Ascending aorta (tissue), 2 donors: Measurements from ENCODE around the gene LHX8. TPM values are rescaled to one million over a fixed set of nuclear protein-coding genes. Genes with fewer than 3 reads are reported as not detected.
"Not testable (repeated sequence)": the region's sequence is repeated elsewhere in the genome, so short reads cannot be mapped to it uniquely, and the experiment has no call there.

Source experiments
- DNase-seq, 2 donors: peaks; one replicate each; pipeline ENCODE4 v3.0.0-alpha.2; 2019; ENCODE audit warnings: low spot score in 2 of 2
- H3K27ac ChIP-seq, 2 donors: fragments of 200-600 bp; sonication (generic); one replicate each; pipeline ENCODE4 v1.5.1; 2016 to 2017; ENCODE audit warnings: mild to moderate bottlenecking in 1 of 2
- H3K27me3 ChIP-seq: fragments of 200-600 bp; sonication (generic); one replicate; pipeline ENCODE4 v1.5.1; 2017
- H3K36me3 ChIP-seq, 2 donors: fragments of 200-600 bp; sonication (generic); one replicate each; pipeline ENCODE4 v1.5.1; 2016
- H3K4me1 ChIP-seq, 2 donors: fragments of 200-600 bp; sonication (generic); one replicate each; pipeline ENCODE4 v1.5.1; 2016 to 2017; ENCODE audit warnings: mild to moderate bottlenecking in 1 of 2
- H3K4me3 ChIP-seq, 2 donors: fragments of 200-600 bp; sonication (generic); one replicate each; pipeline ENCODE4 v1.5.1; 2016 to 2017; ENCODE audit warnings: mild to moderate bottlenecking in 1 of 2
- H3K9me3 ChIP-seq, 2 donors: fragments of 200-600 bp; sonication (generic); one replicate each; pipeline ENCODE4 v1.5.1; 2016
- intact Hi-C: fragments of 100-400 bp; cut with DNase I; formaldehyde crosslinking; loops from one replicate; pipeline ENCODE4 v1.15.1; 2023
- total RNA-seq: library from RNA; depleted of rRNA; stranded (reverse); fragments of >200 nt; gene quantifications from one replicate; pipeline ENCODE4 v1.1.0, GENCODE V29; 2016
- TF ChIP-seq, protein P1 (sequence below), 3 experiments: fragments of 200-600 bp in 2 of 3; fragments of 450-650 bp in 1 of 3; sonication (generic) in 2 of 3; IDR thresholded peaks; one replicate each; pipeline ENCODE4 v1.5.1; 2016 to 2019; ENCODE audit warnings: antibody characterized with exemption in 3 of 3, mild to moderate bottlenecking in 1 of 3, moderate library complexity in 1 of 3

The LHX8 gene
- total RNA-seq, 1 donor from 2014 or later = not detected

DNA sequence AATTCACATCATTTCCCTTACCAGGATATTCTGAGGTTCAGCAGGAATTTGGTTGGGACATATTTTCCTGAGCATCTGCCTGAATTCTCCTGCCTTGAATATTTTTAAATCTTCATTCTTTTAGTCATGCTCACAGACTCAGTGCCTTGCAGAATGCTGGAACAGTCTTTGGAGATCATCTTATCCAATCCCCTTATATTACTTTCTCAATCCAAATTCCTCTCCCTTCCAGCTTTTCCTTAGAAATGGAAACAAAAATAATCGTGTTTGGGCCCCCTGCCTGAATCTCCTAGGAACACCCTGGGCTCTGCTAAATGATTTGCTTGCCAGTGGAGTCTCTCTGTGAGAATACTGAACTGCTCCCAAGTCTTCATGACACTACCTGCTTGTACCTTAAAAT, 38.4 kb downstream of the LHX8 start:
- intact Hi-C loops = no loop called here
- TF ChIP-seq, protein P1, sequence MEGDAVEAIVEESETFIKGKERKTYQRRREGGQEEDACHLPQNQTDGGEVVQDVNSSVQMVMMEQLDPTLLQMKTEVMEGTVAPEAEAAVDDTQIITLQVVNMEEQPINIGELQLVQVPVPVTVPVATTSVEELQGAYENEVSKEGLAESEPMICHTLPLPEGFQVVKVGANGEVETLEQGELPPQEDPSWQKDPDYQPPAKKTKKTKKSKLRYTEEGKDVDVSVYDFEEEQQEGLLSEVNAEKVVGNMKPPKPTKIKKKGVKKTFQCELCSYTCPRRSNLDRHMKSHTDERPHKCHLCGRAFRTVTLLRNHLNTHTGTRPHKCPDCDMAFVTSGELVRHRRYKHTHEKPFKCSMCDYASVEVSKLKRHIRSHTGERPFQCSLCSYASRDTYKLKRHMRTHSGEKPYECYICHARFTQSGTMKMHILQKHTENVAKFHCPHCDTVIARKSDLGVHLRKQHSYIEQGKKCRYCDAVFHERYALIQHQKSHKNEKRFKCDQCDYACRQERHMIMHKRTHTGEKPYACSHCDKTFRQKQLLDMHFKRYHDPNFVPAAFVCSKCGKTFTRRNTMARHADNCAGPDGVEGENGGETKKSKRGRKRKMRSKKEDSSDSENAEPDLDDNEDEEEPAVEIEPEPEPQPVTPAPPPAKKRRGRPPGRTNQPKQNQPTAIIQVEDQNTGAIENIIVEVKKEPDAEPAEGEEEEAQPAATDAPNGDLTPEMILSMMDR (IDR thresholded peaks at IDR 0.05) = no peak
- Histone ChIP-seq H3K36me3 (no peaks in the 10 kb centered on the region), H3K27ac (no peak overlapping the region), H3K27me3 (no peaks in the 10 kb centered on the region), H3K4me3 (no peak overlapping the region), H3K4me1 (no peaks in the 10 kb centered on the region), H3K9me3 (no peaks in the 10 kb centered on the region)
- no peak for DNase-seq

DNA sequence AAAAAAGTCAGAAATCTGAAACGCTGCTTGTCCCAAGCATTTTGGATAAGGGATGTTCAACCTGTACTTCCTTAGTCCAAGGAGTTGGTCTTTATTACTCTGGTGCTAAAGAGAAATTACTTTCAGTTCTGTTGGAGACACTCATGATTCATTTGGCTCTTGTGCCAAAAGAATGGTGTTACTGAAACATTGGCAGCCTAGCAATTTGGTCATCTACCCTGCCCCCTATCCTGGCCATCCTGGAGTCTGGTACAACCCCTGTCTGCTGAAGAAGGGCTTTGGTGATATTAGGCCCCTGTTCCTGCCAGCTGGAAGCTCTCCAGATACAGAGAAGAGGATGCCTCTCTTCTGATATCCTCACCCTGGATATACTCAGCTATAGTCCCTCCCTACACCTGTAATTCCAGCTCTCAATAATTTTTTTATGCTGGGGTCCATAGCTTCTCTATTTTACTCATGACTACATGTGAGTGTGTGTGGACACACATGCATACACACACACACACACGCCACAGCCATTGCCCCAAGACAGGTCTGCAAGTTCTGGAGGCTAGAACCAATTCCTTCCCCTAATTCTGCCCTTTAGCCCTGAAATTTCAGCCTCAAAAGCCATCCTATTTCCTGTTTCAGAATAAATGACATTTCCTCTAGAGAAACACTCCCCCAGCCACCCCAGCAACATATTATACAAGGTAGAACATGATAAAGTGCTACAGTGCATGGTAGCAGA, 40.0 kb downstream of the LHX8 start:
- Histone ChIP-seq H3K4me3 (no peak overlapping the region), H3K9me3 (no peaks in the 10 kb centered on the region), H3K4me1 (no peaks in the 10 kb centered on the region), H3K36me3 (no peaks in the 10 kb centered on the region), H3K27ac (no peak overlapping the region), H3K27me3 (no peaks in the 10 kb centered on the region)
- intact Hi-C loops = no loop called here
- TF ChIP-seq, protein P1 (IDR thresholded peaks at IDR 0.05) = no peak
- DNase-seq = no peak

DNA sequence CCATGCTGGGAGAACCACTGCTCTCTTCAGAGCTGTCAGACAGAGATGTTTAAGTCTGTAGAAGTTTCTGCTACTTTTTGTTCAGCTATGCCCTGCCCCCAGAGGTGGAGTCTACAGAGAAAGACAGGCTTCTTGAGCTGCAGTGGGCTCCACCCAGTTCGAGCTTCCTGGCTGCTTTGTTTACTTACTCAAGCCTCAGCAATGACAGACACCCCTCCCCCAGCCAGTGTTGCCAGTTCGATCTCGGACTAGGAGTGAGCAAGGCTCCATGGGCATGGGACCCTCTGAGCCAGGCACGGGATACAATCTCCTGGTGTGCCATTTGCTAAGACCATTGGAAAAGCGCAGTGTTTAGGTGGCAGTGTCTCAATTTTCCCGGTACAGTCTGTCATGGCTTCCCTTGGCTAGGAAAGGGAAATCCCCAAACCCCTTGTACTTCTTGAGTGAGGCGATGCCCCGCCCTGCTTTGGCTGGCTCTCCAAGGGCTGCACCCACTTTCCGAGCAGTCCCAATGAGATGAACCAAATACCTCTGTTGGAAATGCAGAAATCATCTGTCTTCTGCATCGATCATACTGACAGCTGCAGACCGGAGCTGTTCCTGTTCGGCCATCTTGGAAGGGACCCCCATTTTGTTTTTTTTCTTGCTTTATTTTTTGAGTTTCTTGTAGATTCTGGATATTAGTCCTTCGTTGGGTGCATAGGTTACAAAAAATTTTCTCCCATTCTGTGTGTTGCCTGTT, 47.2 kb downstream of the LHX8 start:
- intact Hi-C loops, H3K27me3 ChIP-seq, DNase-seq, H3K4me3 ChIP-seq, H3K4me1 ChIP-seq, H3K27ac ChIP-seq, H3K36me3 ChIP-seq: not testable (repeated sequence)
- H3K9me3 ChIP-seq = peaks cover 4 to 10% of the 10 kb centered on the region in 2 donors

DNA sequence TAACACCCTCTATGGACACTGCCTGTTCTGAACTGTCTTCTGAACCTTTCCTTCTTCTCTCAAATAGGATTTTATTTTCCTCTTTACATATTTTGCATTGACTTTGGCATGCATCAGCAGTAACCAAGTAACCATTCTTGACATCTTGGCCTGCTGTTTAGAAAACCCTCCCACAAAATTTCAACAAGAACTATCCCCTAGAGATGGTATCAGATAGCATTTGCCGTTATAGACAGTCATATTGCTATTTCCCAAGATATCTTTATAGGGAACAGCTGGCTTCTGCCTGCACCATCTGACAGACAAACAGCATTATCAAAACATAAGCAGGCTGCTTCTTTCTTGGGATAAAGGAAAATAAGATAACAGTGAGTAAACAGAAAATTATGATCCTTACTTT, 54.7 kb downstream of the LHX8 start:
- intact Hi-C loops = no loop called here
- Histone ChIP-seq H3K9me3 (no peaks in the 10 kb centered on the region), H3K27me3 (no peaks in the 10 kb centered on the region), H3K27ac (no peak overlapping the region), H3K4me3 (no peak overlapping the region), H3K36me3 (no peaks in the 10 kb centered on the region), H3K4me1 (no peaks in the 10 kb centered on the region)
- DNase-seq = no peak
- TF ChIP-seq, protein P1 (IDR thresholded peaks at IDR 0.05) = no peak

DNA sequence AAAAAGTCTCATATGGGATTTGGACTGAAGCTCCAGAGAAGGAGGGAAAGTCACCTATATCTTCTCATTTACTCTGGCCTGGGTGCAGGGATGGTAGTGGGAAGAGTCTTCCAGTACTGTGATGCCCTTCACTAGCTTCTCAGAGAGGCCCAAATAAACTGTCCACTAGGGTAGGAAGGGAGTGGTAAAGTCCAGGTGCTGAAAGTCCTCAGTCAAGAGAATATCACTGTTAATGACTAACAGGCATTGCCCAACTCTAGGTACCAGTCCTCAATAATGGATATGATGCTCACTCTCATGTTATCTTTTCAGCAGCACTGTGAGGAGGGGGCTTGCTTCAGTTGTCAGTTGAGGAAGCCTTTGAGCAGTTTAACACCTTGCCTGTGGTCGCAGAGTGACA, 64.0 kb downstream of the LHX8 start:
- Histone ChIP-seq H3K9me3 (no peaks in the 10 kb centered on the region), H3K4me3 (no peak overlapping the region), H3K27ac (no peak overlapping the region), H3K27me3 (no peaks in the 10 kb centered on the region), H3K36me3 (no peaks in the 10 kb centered on the region), H3K4me1 (no peaks in the 10 kb centered on the region)
- TF ChIP-seq, protein P1 (IDR thresholded peaks at IDR 0.05) = no peak
- DNase-seq = no peak
- intact Hi-C loops = no loop called here

DNA sequence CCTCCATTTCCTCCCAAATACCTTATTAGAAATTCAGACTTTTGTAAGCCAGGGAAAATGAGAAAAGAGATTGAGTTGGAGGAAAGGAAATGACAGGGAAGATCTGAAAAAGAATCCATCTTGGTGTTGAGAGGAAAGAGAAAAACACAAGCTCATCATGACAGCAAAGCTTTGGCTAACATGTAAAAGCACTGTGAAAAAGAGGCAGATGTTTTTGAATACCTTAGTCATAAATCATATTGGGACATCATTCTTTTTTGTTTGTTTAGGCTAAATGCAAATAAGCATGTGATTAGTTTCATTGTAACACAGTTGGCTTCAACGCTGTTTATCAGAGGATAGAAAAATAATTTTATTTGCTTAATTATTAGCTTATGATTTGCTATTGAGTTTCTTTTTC, 64.6 kb downstream of the LHX8 start:
- intact Hi-C loops = no loop called here
- Histone ChIP-seq H3K4me1 (no peaks in the 10 kb centered on the region), H3K27me3 (no peaks in the 10 kb centered on the region), H3K9me3 (no peaks in the 10 kb centered on the region), H3K27ac (no peak overlapping the region), H3K4me3 (no peak overlapping the region), H3K36me3 (no peaks in the 10 kb centered on the region)
- TF ChIP-seq, protein P1 (IDR thresholded peaks at IDR 0.05) = no peak
- no peak for DNase-seq
